Sigmoid colon (tissue), 4 donors: ENCODE results near the gene EXOC6B.

ENCODE experiments used
- EP300 ChIP-seq, 4 donors: sonication (generic); formaldehyde crosslinking; IDR thresholded peaks; one replicate each; pipeline ENCODE4 v1.6.1; 2017; ENCODE audit warnings: antibody characterized with exemption in 4 of 4
- POLR2A ChIP-seq, 2 donors: fragments of 450-650 bp; IDR thresholded peaks; one replicate each; pipeline ENCODE4 v1.6.1; 2016; ENCODE audit warnings: antibody characterized with exemption in 2 of 2, mild to moderate bottlenecking in 2 of 2, moderate library complexity in 2 of 2
- POLR2AphosphoS5 ChIP-seq, 4 donors: sonication (generic); formaldehyde crosslinking; IDR thresholded peaks; one replicate each; pipeline ENCODE4 v1.6.1; 2017; ENCODE audit warnings: antibody characterized with exemption in 4 of 4
- TF ChIP-seq, protein P1 (sequence below), 4 experiments: fragments of 450-650 bp in 3 of 4; fragments of 200-600 bp in 1 of 4; IDR thresholded peaks; one replicate each; pipeline ENCODE4 v1.5.1; 2016 to 2019; ENCODE audit warnings: antibody characterized with exemption in 4 of 4, mild to moderate bottlenecking in 3 of 4, moderate library complexity in 2 of 4

DNA sequence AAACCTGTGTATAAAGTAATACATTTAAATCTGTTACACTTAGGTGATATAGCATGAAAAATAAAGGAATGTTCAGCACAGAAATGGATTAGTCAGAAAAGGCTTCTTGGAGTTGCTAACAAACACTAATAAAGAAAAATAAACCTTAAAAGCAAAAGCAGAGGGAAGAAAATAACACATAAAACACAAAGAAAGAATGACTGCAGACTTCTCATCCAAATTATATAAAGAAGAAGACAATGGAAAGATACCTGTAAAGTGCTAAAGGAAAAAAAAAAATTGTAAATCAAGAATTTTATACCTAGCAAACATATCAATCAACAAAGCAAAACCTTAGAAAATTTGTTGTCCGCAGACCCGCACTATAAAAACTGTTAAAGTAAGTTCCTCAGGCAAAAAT, 63.6 kb downstream of the EXOC6B start:
- TF ChIP-seq, protein P1, sequence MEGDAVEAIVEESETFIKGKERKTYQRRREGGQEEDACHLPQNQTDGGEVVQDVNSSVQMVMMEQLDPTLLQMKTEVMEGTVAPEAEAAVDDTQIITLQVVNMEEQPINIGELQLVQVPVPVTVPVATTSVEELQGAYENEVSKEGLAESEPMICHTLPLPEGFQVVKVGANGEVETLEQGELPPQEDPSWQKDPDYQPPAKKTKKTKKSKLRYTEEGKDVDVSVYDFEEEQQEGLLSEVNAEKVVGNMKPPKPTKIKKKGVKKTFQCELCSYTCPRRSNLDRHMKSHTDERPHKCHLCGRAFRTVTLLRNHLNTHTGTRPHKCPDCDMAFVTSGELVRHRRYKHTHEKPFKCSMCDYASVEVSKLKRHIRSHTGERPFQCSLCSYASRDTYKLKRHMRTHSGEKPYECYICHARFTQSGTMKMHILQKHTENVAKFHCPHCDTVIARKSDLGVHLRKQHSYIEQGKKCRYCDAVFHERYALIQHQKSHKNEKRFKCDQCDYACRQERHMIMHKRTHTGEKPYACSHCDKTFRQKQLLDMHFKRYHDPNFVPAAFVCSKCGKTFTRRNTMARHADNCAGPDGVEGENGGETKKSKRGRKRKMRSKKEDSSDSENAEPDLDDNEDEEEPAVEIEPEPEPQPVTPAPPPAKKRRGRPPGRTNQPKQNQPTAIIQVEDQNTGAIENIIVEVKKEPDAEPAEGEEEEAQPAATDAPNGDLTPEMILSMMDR (IDR thresholded peaks at IDR 0.05), result no peak
- TF ChIP-seq POLR2AphosphoS5 (IDR thresholded peaks at IDR 0.05), result no peak
- TF ChIP-seq POLR2A (IDR thresholded peaks at IDR 0.05), result no peak
- TF ChIP-seq EP300 (IDR thresholded peaks at IDR 0.05), result no peak
